Inflammatory macrophage treated with lipopolysaccharide for 4 hours (primary cell): ENCODE results near the gene ARFGEF2.
A peak's percentile ranks its signal among the peaks of the same experiment; 100 is the strongest.
"Not testable (repeated sequence)": the region's sequence is repeated elsewhere in the genome, so short reads cannot be mapped to it uniquely, and the experiment has no call there.

Source experiments
- DNase-seq: peaks from one replicate; pipeline ENCODE4 v3.0.0-alpha.2; 2020

Gene ARFGEF2

DNA sequence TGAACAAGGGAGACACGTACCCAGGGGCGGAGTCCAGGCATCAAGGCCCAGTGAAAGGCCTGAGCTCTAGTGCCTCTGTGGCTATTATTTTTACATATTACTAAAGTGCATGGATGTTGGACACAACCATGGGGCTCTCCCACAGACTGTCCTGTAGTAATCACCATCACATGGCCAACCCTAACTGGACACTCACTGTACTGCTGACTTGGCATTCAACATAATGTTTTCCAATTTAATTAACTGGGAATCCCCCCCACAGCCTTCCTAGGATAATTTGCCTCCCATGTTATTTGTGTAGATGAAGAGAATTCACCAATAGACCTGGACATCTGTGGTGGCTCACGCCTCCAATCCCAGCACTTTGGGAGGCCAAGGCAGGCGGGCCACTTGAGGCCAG, 34.5 kb downstream of the ARFGEF2 start:
- DNase-seq: no peak

DNA sequence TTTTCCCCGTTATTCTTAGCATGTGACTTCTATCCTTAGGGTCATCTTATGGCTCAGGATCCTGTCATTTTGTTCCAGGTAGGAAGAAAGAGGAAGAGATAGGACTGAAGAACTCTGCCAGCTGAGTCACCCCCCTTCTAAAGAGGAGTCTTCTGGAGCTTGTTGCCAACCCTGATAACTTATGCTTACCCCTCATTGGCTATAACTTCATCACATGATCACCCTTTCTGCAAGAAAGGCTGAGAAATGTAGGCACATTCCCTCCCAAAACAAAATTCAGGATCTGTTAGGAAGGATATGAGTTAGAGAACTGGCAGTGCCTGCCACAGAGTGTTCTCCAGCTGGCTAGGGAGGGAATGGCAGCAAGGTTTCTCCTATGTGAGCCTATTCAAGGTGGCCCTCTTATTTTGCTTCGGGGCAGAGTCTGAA, 35.6 kb downstream of the ARFGEF2 start:
- no peak for DNase-seq

DNA sequence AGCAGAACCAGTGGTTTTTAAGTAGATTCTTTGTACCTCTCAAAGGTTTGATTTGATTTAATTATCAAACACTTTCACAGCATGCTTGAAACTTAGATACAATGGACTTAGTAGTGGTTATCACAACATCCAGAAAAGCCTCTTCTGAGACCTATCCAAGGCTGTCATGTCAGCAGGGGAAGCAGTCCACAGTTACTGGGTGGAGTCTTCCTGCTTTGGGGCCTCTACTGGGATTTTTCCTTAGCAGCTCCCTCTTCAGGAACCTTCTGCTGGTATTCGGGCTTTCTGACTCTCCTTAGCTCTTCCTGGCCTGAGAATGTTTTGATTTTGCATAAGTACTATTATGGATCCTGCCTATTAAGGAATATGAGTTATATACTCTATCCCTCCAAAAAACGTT, 36.0 kb downstream of the ARFGEF2 start:
- DNase-seq: no peak

DNA sequence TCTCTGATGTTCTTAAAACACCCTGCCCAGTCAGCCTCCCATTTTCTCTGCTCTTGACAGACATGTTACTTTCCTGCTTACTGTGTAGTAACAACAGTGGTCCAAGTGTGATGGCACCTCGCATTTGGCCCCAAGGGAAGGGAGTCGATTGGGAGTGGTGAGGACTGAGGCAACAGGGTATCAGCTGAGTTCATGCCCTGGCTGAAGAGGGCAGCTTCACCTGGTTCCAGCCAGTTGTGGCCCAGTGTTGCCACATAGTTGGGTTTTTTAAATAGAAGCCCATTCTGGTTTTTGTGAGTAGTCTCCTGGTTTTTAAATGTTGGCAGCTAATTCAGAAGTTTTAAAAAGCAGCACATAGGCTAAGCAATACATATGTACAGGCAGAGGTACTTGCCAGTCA, 37.2 kb downstream of the ARFGEF2 start:
- no peak for DNase-seq

DNA sequence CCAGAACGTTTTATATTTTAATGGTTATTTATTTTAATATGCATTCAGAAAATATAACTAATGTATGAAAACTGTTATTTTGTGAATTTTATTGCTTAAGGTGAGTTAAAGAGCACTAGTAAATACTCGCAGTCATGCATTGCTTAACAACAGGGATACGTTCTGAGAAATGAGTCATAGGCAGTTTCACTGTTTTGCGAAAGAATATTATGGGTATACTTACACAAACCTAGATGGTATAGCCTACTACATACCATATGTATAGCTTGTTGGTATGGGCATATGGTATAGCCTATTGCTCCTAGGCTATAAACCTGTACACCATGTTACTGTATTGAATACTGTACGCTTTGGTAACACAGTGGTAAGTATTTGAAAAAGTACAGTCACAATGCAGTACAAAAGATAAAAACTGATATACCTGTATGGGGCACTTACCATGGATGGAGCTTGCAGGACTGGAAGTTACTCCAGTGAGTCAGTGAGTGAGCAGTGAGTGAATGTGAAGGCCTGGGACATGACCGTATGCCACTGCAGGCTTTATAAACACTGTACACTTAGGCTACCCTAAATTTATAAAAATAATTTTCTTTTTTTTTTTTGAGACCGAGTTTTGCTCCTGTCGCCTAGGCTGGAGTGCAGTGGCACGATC, 38.5 kb downstream of the ARFGEF2 start:
- DNase-seq: peak; percentile 75

DNA sequence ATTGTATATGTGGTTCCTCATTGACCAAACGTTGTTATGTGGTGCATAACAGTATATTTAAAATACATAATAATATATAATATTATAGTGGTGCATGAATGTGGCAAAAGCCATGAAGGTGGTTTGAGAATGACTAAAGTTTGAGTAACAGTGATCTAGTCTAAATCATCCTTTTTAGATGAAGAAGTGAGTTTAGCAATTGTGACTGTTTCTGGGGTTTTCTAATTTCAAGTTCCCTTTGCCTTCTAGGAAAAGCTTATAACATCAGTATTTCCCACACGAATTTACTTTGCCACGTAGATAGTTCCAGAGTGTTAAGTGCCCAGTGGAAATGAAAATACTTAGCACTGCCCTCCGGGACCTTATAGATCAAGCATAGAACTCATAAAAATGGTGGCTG, 40.9 kb downstream of the ARFGEF2 start:
- peak; percentile 91 for DNase-seq

DNA sequence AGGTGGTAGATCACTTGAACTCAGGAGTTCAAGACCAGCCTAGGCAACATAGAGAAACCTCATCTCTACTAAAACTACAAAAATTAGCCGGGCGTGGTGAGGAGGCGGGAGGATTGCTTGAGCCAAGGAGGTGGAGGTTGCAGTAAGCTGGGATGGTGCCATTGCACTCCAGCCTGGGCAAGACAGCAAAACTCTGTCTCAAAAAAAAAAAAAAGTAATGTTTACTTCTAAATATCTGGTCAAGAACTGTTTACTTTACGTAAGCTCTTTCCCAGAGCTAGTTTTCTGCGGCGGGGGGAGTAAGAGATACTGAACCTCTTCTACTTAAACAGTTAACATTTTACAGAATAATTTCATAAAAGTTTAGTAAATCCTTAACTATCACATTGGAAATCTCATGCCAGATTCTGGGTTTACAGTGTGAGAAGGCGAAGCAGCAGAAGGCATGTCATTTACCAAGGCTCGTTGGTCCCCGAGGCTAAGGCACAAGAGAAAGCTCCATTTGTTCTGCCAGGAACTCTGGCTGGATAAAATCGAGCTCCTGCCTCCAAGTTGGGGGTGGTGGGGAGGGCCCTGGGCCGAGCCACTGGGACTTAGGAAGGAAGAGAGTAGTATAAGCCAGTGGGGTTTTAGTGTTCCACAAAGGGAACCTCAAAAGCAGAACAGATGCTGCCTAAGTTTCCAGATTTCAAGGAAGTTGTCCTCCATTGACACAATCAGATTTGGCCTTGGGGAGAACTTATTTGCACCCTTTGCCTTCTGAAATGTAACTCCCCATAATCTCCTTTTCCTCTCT, 41.7 kb downstream of the ARFGEF2 start:
- peak; percentile 66 for DNase-seq

DNA sequence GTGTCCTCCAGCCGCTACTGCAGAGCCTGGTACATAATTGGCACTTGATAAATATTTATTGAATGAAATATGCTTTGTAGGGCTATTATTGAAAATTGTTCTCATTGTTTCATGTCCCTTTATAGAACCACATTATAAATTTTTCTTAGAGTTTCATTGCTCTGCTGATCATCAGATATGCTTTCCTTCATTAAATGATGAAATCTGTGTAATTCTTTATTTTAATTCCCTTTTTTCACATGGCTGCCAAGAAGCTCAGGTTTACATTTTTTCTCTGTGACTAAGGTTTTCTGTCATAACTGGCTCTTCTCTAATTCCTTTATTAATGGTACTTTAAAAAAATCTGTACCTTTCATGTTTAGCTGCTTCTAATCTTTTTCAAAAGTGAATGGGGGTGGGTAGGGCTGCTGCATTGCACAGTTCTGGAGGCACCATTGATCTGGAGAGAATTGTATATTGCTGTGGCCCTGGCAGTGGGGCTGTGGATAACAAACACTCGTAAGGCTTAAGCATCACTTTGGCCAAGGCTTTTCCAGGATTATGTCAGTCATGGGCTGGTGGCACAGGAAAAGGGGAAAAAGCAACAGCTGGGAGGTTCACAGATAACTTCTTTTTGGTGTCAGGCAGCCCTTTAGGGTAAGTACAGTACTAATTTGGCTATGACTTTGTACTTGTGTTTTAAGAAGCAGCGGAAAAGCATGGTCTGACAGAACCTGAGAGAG, 43.8 kb downstream of the ARFGEF2 start:
- DNase-seq: no peak

DNA sequence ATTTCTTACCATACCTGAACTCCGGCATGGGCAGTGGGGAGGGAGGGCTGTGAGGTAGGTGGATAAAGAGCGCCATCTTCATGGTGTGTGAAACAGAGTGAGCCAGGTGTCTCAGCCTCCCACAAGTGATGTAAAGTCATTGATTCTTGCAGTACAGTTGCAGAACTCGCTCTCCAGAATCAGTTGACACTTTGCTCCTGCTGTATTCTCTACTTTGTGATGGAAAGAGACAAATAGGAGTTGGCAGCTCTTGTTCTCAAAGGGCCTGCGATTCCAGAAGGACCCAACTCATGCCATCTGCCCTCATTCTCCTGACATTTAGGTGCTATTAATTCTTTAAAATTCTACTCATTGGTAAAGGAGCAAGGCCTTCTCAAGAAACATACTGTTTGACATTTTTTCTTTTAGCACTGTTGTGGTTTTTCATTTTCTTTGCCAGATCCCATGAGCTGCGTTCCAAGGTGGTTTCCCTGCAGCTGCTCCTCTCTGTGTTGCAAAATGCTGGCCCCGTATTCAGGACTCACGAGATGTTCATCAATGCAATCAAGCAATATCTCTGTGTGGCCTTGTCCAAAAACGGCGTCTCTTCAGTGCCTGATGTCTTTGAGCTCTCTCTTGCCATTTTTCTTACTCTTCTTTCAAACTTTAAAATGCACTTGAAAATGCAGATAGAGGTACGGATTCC, 49.3 kb downstream of the ARFGEF2 start:
- no peak for DNase-seq

DNA sequence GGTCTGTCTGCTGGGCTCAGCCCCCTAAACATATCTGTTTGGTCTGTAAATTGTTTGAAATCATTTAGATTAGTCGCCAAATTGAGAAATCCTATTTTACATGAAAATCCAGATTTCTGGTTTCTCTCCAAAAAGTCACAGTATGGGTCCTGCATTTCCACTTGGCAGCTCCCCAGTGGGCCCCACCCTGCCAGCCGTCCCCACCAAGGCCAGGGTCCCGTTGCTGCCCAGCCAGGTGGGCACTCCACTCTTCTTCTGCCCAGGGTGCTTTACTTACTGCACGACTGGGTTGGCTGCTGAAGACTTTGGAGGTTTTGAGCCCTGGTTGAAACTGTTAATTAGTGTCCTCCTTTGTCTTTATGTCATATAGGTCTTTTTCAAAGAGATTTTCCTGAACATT, 50.4 kb downstream of the ARFGEF2 start:
- DNase-seq: no peak

DNA sequence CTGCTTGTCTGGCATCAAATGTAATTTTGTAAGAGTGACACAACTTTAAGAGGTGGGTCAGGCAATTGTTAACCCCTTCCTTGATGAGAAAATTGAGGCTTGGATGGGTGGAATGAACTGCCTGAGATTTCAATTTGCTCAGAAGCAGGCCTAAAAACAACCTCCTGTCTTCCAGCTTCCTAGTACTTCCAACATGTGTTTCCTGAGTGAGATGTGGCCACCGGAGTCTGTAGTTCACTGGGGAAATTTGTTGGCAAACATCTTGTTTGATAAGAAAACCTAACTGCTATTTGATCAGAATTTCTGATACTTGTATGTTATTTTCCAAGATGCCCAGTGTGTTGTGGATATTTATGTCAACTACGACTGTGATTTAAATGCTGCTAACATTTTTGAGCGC, 51.3 kb downstream of the ARFGEF2 start:
- DNase-seq: no peak

DNA sequence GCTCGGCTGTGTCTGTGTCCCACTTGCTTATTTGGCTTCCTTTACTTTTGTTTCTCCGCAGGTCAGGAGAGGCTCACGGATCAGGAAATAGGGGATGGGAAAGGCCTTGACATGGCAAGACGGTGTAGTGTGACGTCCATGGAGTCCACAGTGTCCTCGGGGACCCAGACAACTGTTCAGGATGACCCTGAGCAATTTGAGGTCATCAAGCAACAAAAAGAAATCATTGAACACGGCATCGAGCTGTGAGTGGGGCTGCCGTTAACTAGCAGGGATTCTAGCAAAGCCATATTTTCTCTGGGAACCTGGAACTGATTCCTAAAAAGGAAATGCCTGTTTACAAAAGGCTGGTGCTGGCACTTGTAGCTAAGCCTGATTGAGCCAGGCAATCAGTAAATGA, 54.4 kb downstream of the ARFGEF2 start:
- no peak for DNase-seq

DNA sequence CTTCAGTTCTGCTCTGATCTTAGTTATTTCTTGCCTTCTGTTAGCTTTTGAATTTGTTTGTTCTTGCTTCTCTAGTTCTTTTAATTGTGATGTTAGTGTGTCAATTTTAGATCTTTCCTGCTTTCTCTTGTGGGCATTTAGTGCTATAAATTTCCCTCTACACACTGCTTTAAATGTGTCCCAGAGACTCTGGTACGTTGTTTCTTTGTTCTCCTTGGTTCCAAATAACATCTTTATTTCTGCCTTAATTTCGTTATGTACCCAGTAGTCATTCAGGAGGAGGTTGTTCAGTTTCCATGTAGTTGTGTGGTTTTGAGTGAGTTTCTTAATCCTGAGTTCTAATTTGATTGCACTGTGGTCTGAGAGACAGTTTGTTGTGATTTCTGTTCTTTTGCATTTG, 58.5 kb downstream of the ARFGEF2 start:
- DNase-seq: not testable (repeated sequence)

DNA sequence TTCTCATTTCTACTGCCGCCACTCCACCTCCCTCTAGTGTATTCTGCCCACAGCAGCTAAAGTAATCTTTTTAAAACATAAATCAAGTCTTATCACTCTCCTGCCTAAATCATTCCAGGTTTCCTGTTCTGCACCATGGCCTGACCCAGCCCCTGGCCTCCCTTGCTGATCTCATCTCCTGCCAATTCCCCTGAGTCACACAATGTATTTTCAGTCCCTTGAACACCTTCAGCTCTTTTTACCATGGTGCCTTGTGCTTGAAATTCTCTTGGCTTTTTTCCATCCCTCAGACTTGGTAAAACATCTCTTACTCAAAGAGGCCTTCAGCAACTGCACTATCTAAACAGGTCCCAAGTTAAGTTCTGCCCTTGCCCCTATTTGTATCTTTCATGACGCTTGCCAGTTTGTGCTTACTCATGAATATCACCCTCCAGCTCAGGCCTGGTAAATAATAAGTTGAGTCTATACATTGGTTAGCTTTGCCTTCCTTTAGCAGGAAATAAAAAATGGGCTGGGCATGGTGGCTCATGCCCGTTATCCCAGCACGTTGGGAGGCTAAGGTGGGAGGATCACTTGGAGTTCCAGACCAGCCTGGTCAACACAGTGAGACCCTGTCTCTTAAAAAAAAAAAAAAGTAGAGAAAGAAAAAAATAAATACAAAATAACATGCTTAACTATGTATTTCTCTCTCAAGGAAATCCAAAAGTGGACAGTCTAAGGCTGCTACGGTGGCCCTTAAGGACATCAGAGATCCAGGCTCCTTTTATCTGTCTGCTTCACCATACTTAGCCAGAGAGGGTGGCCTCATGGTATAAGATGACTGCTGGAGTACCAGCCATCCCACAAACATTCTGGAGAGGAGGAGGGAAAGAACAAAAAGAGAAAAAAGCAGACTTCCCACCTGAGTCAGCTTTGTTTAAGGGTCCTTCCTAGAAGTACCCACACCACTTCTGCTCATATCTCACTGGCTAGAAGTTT, 62.2 kb downstream of the ARFGEF2 start:
- no peak for DNase-seq

DNA sequence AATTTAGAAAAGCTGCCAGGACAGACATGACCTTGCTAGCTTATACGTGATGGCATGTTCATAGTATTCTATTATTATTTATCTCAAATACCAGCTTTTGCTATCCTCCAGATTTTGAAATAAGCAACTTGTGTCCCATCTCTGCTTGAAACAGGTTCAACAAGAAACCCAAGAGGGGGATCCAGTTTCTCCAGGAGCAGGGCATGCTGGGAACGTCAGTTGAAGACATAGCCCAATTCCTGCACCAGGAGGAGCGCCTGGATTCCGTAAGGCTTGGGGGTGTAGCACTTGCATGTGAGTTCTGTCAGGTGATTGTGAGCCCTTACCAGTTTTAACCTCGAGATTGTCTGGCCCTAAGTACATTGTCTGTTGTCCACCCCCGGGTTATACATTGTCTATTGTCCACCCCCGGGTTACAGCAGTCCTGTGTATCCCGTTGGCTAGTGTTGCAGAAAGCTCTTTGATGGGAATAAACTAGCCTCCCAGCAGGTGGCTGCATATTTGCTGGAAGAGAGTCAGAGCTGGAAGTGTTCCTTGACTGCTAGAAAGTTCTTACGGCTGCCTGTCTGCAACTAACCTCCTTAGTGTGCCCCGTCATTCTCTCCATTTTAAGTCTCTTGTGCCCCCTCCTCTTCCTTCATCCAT, 63.2 kb downstream of the ARFGEF2 start:
- no peak for DNase-seq

DNA sequence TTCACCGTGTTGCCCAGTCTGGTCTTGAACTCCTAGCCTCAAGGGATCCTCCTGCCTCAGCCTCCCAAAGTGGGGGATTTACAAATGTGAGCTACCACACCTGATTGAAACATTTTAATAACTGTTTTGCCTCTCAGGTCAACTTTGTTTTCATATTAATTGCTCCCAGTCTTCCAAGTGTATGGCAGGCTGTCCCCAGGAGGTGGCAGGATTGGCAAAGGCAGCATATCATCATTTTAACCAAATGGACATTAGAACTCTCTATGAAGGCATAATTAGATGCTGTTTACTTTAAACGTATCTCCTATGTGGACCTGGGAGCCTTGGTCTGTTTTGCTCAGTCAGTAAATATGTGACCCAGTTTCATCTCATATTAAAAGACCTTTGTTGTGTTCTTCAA, 65.4 kb downstream of the ARFGEF2 start:
- no peak for DNase-seq

DNA sequence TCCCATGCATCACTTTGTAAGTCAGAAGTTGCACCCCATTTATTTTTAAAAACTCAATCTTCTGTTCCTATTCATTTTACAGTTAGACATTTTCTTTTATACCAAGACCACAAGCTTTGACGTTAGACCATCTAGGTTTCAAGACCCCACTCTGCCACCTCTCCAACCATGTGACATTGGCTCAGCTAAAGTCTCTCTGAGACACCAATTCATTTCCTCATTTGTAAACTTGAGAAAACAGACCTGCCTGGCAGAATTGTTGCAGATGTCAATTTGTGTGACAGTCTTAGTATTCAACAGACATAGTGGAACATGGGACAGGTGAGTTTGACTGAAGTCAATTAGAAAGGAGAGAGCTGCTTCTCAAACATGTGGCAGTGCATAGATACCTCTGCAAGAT, 69.0 kb downstream of the ARFGEF2 start:
- DNase-seq: peak; percentile 33

DNA sequence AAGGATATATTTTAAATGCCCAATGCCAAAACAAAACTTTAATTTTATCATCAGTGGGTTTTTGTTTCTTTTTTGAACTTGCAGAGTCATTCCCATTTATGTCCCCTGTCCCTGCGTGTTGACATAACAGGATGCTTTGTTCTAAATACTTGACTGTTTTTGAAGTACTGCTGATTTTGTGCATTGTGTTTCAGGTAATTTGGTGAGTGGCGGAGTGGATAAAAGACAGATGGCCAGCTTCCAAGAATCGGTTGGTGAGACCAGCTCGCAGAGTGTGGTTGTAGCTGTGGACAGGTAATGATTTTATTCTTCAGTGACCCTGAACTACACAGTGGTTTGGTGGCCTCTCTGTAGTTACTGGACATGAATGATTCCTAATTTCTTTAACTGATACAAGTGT, 74.1 kb downstream of the ARFGEF2 start:
- DNase-seq: no peak

DNA sequence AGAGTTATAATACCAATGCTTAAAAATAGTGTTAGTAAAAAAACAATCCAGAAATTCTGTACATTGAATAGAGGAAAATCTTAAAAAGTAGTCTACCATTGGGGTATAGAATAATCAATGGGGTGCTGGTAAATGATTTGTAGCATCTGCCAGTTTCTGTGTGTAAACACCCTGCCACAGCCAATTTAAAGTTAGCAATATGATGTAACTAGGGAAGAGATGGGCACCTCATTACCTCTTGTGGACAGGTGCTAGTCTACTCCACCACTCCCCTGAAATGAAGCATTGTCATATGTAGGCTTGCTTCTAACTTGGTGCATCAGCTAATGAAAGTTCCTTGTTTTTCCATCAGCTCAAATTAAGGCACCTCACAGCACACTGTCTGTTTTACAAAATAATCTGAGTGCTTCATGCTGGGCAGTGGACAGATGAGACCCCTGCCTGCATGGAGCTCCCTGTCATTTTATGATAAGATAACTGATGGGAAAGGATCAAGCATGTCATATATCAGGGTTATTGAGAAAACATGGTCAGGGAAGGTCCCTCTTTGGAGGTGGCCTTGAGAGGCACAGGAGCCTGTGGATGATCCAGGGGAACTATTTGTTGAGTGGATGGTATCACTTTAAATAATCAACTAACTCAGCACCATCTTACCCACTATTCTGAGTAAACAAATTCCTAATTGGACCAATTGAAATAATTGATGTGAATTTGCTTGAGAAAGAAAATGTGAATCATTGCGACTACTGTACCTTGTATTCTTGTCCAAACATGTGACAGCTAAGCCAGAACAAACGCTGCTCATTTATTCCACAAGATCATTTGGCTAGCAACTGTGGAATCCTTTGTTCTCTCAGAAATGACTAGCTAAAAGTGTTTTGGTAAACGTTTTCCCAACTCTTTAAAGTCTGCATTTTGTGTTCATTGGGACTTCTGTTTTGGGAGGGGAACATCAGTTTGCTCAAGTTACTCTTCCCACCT, 78.7 kb downstream of the ARFGEF2 start:
- no peak for DNase-seq

DNA sequence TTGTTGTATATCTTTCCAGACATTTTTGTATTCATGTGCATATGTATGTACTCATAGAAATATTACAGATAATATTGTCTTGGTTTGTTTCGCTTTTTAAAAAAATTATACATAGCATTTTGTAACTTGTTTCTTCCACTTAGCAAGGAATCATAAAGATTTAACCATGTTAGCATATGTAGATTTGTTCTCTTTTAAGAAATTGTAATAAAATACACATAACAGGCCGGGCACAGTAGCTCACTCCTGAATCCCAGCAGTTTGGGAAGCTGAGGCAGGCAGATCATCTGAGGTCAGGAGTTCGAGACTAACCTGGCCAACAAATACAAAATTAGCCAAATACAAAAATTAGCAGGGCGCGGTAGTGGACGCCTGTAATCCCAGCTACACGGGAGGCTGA, 80.2 kb downstream of the ARFGEF2 start:
- DNase-seq: no peak
